ENCODE results near the gene TMEM221.

Gene TMEM221

GRCh38 chr19:17471410-17472125 lies 23.1 kb upstream of the TMEM221 start:
- DNase-seq (ENCODE audit: low read depth): no peak

GRCh38 chr19:17470068-17470841 lies 21.8 kb upstream of the TMEM221 start, which contains the start of gene SLC27A1:
Gene SLC27A1 (plus strand): TSS chr19:17470524. CDS start chr19:17470541, 17 bp downstream.
- peak; percentile 77 for DNase-seq (ENCODE audit: low read depth)

- DNase-seq (ENCODE audit: low read depth): peak; percentile 88
Observed at GRCh38 chr19:17469481-17470067, 21.1 kb upstream of the TMEM221 start.

- DNase-seq (ENCODE audit: low read depth): no peak
Observed at GRCh38 chr19:17469092-17469480, 20.6 kb upstream of the TMEM221 start.

- DNase-seq (ENCODE audit: low read depth): no peak
Observed at GRCh38 chr19:17468302-17469091, 20.0 kb upstream of the TMEM221 start.

- no peak for DNase-seq (ENCODE audit: low read depth)
Observed at GRCh38 chr19:17467471-17468301, 19.2 kb upstream of the TMEM221 start.

GRCh38 chr19:17466487-17466850 lies 18.0 kb upstream of the TMEM221 start:
- no peak for DNase-seq (ENCODE audit: low read depth)

- DNase-seq (ENCODE audit: low read depth): no peak
Observed at GRCh38 chr19:17460372-17461230, 12.1 kb upstream of the TMEM221 start, which contains the start of gene NXNL1. Gene NXNL1 (minus strand): TSS chr19:17460926. CDS start chr19:17460869, 57 bp downstream.

GRCh38 chr19:17458970-17459369 lies 10.5 kb upstream of the TMEM221 start:
- DNase-seq (ENCODE audit: low read depth): no peak

GRCh38 chr19:17457616-17458015 lies 9.1 kb upstream of the TMEM221 start:
- DNase-seq (ENCODE audit: low read depth): no peak

GRCh38 chr19:17456127-17456526 lies 7.7 kb upstream of the TMEM221 start:
- DNase-seq (ENCODE audit: low read depth): no peak

- DNase-seq (ENCODE audit: low read depth): no peak
Observed at GRCh38 chr19:17455308-17456123, 7.0 kb upstream of the TMEM221 start.

- no peak for DNase-seq (ENCODE audit: low read depth)
Observed at GRCh38 chr19:17454576-17455071, 6.2 kb upstream of the TMEM221 start.

- DNase-seq (ENCODE audit: low read depth): no peak
Observed at GRCh38 chr19:17451820-17452219, 3.4 kb upstream of the TMEM221 start.

- no peak for DNase-seq (ENCODE audit: low read depth)
Observed at GRCh38 chr19:17450264-17451075, 2.0 kb upstream of the TMEM221 start.

GRCh38 chr19:17447704-17448130 lies 751 bp downstream of the TMEM221 start:
- DNase-seq (ENCODE audit: low read depth): no peak

GRCh38 chr19:17445526-17446165 lies 2.8 kb downstream of the TMEM221 start:
- DNase-seq (ENCODE audit: low read depth): no peak
